K562 (cell line): ENCODE data around the gene QKI. TPM values are rescaled to one million over a fixed set of nuclear protein-coding genes. Genes with fewer than 3 reads are reported as not detected.

Experiments
- ARNT ChIP-seq, 2 experiments: fragments of 450-650 bp; IDR thresholded peaks; 2 replicates each; pipeline ENCODE4 v1.6.1; 2016; ENCODE audit warnings: mild to moderate bottlenecking in 1 of 2
- CREBBP ChIP-seq: IDR thresholded peaks from one replicate; pipeline ENCODE4 v1.6.1; 2012; ENCODE audit warnings: low read depth, mild to moderate bottlenecking, control low read depth, inconsistent platforms, low read length
- CTCFL ChIP-seq: IDR thresholded peaks from 2 replicates; pipeline ENCODE4 v1.6.1; 2011; ENCODE audit warnings: borderline replicate concordance, low read depth, mild to moderate bottlenecking, moderate library complexity, low read length; ENCODE audit not compliant: insufficient read depth, poor library complexity, severe bottlenecking
- FOSL1 ChIP-seq: fragments of 200-800 bp; sonication (Bioruptor generic); conservative IDR thresholded peaks from 2 replicates; pipeline ENCODE4 v1.6.1; 2016; ENCODE audit warnings: missing genetic modification characterization, missing compliant biosample characterization
- GATAD2A ChIP-seq: fragments of 450-650 bp; IDR thresholded peaks from 2 replicates; pipeline ENCODE4 v1.6.1; 2017
- HES1 ChIP-seq: fragments of 450-650 bp; IDR thresholded peaks from 2 replicates; pipeline ENCODE4 v1.6.1; 2016; ENCODE audit warnings: low read depth, mild to moderate bottlenecking, moderate library complexity
- KDM2B ChIP-seq: fragments of 250-450 bp; sonication (Bioruptor Pico); IDR thresholded peaks from 2 replicates; pipeline ENCODE4 v1.8.0; 2021; ENCODE audit warnings: mild to moderate bottlenecking, moderate library complexity
- MCM5 ChIP-seq: fragments of 450-650 bp; IDR thresholded peaks from 2 replicates; pipeline ENCODE4 v1.6.1; 2016; ENCODE audit warnings: low read depth
- MED1 ChIP-seq: sonication (generic); formaldehyde crosslinking; IDR thresholded peaks from 2 replicates; pipeline ENCODE4 v1.8.1; 2023; ENCODE audit warnings: missing genetic modification reagents, borderline replicate concordance
- MEIS2 ChIP-seq: fragments of 450-650 bp; IDR thresholded peaks from 2 replicates; pipeline ENCODE4 v1.6.1; 2014; ENCODE audit warnings: mild to moderate bottlenecking; ENCODE audit not compliant: partially characterized antibody
- POLR2G ChIP-seq: fragments of 200-400 bp; formaldehyde crosslinking; IDR thresholded peaks from 2 replicates; pipeline ENCODE4 v1.6.1; 2017; ENCODE audit warnings: low read depth, mild to moderate bottlenecking, antibody characterized with exemption, low read length, moderate library complexity
- PRMT5 ChIP-seq: sonication (generic); formaldehyde crosslinking; IDR thresholded peaks from 2 replicates; pipeline ENCODE4 v1.5.0; 2020; ENCODE audit warnings: missing genetic modification reagents
- RAD21 ChIP-seq, 2 experiments: fragments of 250-450 bp in 1 of 2; fragments of 450-650 bp in 1 of 2; sonication (Bioruptor Pico) in 1 of 2; formaldehyde crosslinking in 1 of 2; IDR thresholded peaks in 1 of 2; conservative IDR thresholded peaks in 1 of 2; 2 replicates each; pipeline versions ENCODE4 v1.4.0 to v1.8.0; 2020 to 2022; ENCODE audit warnings: mild to moderate bottlenecking in 2 of 2, moderate library complexity in 1 of 2
- RBBP5 ChIP-seq: fragments of 200-600 bp; sonication (generic); IDR thresholded peaks from 2 replicates; pipeline ENCODE4 v1.6.1; 2012; ENCODE audit warnings: borderline replicate concordance, mild to moderate bottlenecking, low read length, control low read depth, inconsistent platforms; ENCODE audit not compliant: insufficient read depth, poor library complexity, severe bottlenecking
- RBM34 ChIP-seq: fragments of 200-400 bp; formaldehyde crosslinking; IDR thresholded peaks from 2 replicates; pipeline ENCODE4 v1.6.1; 2018; ENCODE audit warnings: low read length, borderline replicate concordance; ENCODE audit not compliant: insufficient read depth
- RFX1 ChIP-seq: fragments of 450-650 bp; IDR thresholded peaks from 2 replicates; pipeline ENCODE4 v1.6.1; 2016; ENCODE audit warnings: mild to moderate bottlenecking, moderate library complexity
- RFX7 ChIP-seq: fragments of 250-450 bp; sonication (Bioruptor Pico); IDR thresholded peaks from 2 replicates; pipeline ENCODE4 v1.5.1; 2021; ENCODE audit warnings: mild to moderate bottlenecking
- TRIM25 ChIP-seq: fragments of 450-650 bp; IDR thresholded peaks from 2 replicates; pipeline ENCODE4 v1.7.0; 2016; ENCODE audit warnings: borderline replicate concordance
- ZNF165 ChIP-seq: fragments of 250-450 bp; sonication (Bioruptor Pico); IDR thresholded peaks from 2 replicates; pipeline ENCODE4 v1.4.0; 2020; ENCODE audit warnings: borderline replicate concordance
- ZNF174 ChIP-seq: fragments of 250-450 bp; sonication (Bioruptor Pico); IDR thresholded peaks from 2 replicates; pipeline ENCODE4 v1.4.0; 2020; ENCODE audit warnings: mild to moderate bottlenecking
- ZNF431 ChIP-seq: sonication (generic); formaldehyde crosslinking; IDR thresholded peaks from 2 replicates; pipeline ENCODE4 v1.8.0; 2022; ENCODE audit warnings: mild to moderate bottlenecking, missing genetic modification reagents
- polyA plus RNA-seq, 8 experiments: library from polyadenylated mRNA; depleted of rRNA in 4 of 8; stranded (reverse) in 5 of 8; unstranded in 3 of 8; fragments of >200 nt; fragmentation: Nextera tagmentation in 2 of 8; fragmentation: Illumina TruSeq in 1 of 8; extraction: Ambion mirVana in 2 of 8; extraction: Trizol in 1 of 8; gene quantifications; 2 replicates each; pipeline versions ENCODE4 v1.2.1 to v1.2.3, GENCODE V29; 2011 to 2014; ENCODE audit warnings: inconsistent platforms in 1 of 8, missing spikeins in 1 of 8
- total RNA-seq, 7 experiments: library from RNA; depleted of rRNA in 6 of 7; stranded (reverse); fragments of >200 nt in 6 of 7; fragmentation: Illumina TruSeq in 2 of 7; extraction: Trizol in 2 of 7; gene quantifications; 2 replicates each; pipeline versions ENCODE4 v1.2.1 to v1.2.3, GENCODE V29; 2011 to 2021; ENCODE audit warnings: low replicate concordance in 1 of 7
- TF ChIP-seq, protein P1 (sequence below): fragments of 450-650 bp; formaldehyde crosslinking; IDR thresholded peaks from 2 replicates; pipeline ENCODE4 v1.4.0; 2022; ENCODE audit warnings: missing genetic modification characterization

The QKI gene
- total and polyA plus RNA-seq, 9 of the 15 experiments (the other 6 are each of a cell fraction or from before 2014, with no cell fraction given): 20.4 to 215 (median 123) TPM

DNA sequence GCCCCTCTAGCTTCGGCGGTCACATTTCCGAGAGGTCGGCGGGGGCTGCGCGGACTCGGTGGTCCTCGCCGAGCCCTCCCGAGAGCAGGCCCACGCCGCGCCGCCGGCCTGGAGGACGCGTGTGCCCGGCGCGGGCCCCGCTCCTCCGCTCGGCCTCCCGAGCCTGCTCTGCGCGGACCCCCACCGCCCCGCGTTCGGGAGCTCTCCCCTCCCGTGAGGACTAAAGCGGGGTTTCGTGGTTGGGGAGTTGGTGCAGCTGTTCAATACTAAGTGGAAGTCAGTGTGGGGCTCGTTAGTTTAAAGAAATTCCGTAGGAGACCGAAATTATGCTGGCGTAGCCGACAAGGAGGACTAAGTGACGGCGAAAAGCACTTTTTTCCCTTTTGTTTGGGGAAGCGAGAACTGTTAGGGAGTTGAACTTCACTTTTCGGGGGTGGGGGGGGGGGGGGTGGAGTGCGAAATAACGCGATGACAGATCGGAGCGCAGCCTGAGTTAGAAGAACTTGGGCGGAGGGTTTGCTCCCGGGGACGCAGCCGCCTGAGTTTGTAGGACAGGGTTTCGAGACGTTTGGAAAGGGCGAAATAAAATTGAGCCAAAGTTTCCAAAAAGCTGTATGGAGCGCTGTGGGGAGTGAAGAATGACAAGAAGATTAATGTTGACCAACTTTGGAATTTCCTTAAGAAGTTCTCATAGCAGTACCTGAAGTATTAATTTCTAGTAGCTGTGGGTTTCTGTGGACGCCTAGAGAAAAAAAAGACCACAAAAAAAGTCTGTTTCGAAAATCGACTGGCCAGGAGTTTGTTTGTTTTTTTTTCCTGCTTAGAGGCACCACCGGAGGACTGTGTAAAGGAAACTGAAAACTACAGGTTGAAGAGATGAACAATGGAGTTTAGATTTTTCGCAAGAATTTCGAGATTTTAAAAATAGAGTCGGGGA lies 1.4 kb downstream of the QKI start (continued):
- TF ChIP-seq CTCFL (no peak), RFX7 (CRISPR knock-in tag) (no peak), PRMT5 (CRISPR knock-in tag) (no peak), HES1 (0 out of 2 replicates have a peak, but pooled peaks have one; percentile 18), ZNF431 (CRISPR knock-in tag) (no peak), GATAD2A (no peak; the same call in 1 of the 2 replicates), MCM5 (no peak), MEIS2 (peak; percentile 81), RBBP5 (peak; percentile 90), ZNF165 (CRISPR knock-in tag) (no peak), ARNT (IDR thresholded peaks at IDR 0.05) (no peak), TRIM25 (no peak), RFX1 (no peak), MED1 (CRISPR knock-in tag) (no peak), RBM34 (no peak), KDM2B (CRISPR knock-in tag) (no peak), FOSL1 (tag) (no peak), CREBBP (no peak), POLR2G (peak; percentile 71), ZNF174 (CRISPR knock-in tag) (no peak), RAD21 (CRISPR knock-in tag; conservative IDR thresholded peaks at IDR 0.05 in 1 of 2, IDR thresholded peaks at IDR 0.05 in 1 of 2) (peak in 1 of 2 experiments; percentile 7; a peak in 1 of 4 replicates)
- TF ChIP-seq, protein P1, sequence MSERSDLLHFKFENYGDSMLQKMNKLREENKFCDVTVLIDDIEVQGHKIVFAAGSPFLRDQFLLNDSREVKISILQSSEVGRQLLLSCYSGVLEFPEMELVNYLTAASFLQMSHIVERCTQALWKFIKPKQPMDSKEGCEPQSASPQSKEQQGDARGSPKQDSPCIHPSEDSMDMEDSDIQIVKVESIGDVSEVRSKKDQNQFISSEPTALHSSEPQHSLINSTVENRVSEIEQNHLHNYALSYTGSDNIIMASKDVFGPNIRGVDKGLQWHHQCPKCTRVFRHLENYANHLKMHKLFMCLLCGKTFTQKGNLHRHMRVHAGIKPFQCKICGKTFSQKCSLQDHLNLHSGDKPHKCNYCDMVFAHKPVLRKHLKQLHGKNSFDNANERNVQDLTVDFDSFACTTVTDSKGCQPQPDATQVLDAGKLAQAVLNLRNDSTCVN: no peak
